NCI-H2081 (cell line): ENCODE results near the gene C16orf54.
"Not testable (repeated sequence)": the region's sequence is repeated elsewhere in the genome, so short reads cannot be mapped to it uniquely, and the experiment has no call there.

ENCODE experiments used
- DNase-seq, 2 experiments: peaks; one replicate each; lab custom pipeline; 2025; lab: John Stamatoyannopoulos, UW

C16orf54 gene

GRCh38 chr16:29739927-29740629 lies 5.7 kb downstream of the C16orf54 start:
- DNase-seq = not testable (repeated sequence)

DNA sequence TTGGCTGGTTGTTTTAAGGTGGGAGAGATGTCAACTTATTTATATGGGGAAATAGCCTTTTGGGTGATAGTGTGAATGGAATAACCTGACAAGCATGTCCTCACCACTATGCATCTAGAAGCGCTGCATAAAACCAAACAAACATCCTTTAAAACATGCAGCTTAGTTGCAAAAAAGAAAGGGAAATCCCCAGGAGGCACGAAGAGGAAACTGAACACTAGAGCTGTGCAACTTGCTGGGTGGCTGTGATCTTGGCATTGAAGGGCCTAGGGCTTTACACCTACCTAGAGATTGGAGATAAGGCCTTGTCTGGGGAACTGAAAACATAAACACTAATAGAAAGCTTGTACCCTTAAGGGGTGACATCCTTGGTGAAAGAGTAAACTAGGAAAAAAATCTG lies 7.3 kb downstream of the C16orf54 start:
- DNase-seq = no peak

GRCh38 chr16:29737713-29738112 lies 8.1 kb downstream of the C16orf54 start:
- no peak for DNase-seq

GRCh38 chr16:29736764-29737163 lies 9.0 kb downstream of the C16orf54 start:
- DNase-seq = no peak

DNA sequence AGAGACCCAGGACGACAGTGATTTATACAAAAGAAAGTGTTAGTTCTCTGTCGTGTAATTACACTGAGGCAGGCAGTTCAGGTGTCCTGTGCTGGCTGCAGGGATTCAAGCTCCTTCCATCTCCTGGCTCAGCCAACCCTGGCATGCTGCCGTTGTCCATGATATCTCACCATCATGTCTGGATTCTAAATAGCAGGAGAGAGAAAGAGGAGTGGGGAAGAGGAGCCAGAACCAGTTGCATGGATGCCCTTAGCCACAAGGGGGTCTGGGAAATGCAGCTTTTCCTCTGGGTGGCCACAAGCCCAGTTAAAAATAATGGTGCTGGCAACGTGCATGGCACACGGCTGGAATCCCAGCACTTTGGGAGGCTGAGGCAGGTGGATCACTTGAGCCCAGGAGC lies 9.7 kb downstream of the C16orf54 start:
- no peak for DNase-seq

DNA sequence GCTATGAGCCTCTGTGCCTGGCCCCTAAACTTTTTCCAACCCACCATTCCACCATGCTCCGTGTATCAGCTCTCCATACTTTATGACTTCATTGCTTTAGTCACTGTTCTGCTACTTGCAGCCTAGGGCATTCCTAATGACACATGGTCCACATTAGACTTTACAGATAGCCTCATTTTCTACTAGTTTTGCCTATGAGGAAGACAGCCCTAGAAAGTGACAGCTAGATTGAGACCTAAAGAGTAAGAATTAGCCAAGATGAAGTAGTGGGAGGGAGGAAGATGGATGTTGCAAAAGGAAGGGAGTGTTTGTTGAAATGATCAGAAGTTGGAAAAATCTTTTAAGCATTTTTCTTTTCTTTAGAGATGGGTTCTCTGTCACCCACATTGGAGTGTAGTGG lies 11.0 kb downstream of the C16orf54 start:
- DNase-seq = no peak

DNA sequence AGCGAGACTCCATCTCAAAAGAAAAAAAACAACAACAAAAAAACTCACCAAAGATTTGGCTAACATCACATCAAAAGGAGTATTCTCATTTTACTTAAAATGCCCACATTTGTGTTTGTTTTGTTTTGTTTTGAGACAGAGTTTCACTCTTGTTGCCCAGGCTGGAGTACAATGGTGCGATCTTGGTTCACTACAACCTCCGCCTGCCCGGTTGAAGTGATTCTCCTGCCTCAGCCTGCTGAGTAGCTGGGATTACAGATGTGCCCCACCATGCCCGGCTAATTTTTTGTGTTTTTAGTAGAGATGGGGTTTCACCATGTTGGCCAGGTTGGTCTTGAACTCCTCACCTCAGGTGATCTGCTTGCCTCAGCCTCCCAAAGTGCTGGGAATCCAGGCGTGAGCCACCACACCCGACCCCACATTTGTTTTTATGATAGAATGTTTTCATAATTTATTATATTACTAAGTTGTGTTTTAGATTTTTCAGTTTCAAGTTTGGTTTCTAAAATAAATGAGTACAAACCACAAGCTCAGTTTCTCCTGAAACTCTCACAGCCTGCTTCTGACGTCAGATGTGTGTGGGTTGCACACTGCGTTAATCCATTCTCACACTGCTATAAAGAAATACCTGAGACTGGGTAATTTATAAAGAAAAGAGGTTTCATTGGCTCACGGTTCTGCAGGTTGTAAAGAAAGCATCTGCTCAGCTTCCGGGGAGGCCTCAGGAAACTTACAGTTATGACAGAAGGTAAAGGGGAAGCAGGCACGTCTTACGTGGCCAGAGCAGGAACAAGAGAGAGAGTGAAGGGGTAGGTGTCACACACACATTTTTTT lies 13.8 kb downstream of the C16orf54 start:
- not testable (repeated sequence) for DNase-seq

DNA sequence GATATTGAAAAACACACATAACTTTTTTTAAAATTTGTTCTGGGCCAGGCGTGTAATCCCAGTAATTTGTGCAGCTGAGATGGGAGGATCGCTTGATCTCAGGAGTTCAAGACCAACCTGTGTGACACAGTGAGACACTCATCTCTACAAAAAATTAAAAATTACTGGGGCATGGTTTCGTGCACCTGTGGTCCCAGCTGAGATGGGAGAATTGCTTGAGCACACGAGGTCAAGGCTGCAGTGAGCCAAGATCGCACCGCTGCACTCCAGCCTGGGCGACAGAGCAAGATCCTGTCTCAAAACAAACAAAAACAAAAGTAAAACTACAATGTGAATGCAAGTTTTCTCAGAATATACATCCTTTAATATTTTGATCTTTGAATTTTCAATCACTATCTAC lies 15.1 kb downstream of the C16orf54 start:
- DNase-seq = no peak

DNA sequence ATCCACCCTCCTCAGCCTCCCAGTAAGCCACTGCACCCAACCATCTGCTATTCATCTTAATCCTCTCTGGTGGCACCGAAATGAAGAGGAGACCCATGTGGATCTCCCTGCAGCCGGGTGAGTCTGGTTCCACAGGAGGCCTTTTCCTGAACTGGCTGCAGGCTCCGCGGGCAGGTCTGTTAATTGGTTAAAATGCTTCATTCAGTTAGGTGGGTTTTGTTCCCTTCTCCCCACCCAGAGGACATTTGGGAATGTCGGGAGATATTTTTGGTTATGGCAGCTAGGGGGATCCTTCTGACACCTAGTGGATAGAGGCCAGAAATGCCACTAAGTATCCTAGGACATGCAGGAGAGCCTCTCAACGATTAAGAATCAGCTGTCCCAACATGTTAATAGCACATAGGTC lies 16.7 kb downstream of the C16orf54 start:
- DNase-seq = peak; percentile 42 to 45

GRCh38 chr16:29727452-29727851 lies 18.3 kb downstream of the C16orf54 start:
- DNase-seq = no peak

DNA sequence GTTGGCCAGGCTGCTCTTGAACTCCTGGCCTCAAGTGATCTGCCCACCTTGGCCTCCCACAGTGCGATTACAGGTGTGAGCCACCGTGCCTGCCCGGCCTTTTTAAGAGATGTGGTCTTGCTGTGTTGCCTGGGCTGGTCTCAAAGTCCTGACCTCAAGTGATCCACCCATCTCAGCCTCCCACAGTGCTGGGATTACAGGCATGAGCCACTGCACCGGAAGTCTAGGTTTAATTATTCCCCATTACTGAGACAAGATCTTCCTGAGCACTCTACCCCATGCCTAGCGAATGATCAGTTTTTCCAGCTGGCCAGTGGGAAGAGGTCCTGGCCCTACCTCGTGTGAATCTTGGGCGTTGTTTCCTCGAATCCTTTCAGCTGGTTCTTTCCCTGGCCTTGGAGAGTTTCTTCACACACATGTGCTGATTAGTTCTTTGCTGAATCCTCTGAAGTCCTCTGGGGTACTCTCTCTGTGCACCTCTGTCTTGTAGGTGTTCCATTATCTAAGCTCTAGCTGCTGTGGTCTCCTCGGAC lies 18.9 kb downstream of the C16orf54 start:
- DNase-seq = no peak

- peak in 1 of 2 experiments; percentile 48 for DNase-seq
Measured at GRCh38 chr16:29721167-29721879, 24.5 kb downstream of the C16orf54 start.

DNA sequence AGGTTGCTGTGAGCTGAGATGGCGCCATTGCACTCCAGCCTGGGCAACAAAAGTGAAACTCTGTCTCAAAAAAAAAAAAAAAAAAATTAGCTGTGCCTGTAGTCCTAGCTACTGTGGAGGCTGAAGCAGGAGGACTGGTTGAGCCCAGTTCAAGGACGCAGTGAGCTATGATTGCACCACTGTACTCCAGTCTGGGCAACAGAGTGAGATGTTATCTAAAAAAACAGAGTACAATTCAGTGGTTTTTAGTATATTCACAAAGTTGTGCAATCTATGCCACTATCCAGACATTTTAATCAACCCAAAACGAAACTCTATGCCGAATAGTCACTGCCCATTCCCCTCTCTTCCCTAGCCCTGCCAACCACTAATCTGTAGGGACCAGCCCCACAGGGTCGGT lies 25.1 kb downstream of the C16orf54 start:
- no peak for DNase-seq

GRCh38 chr16:29719063-29719462 lies 26.7 kb downstream of the C16orf54 start:
- no peak for DNase-seq

- DNase-seq = no peak
Measured at GRCh38 chr16:29717113-29717512, 28.7 kb downstream of the C16orf54 start.

- DNase-seq = no peak
Measured at GRCh38 chr16:29714972-29715371, 30.8 kb downstream of the C16orf54 start.

DNA sequence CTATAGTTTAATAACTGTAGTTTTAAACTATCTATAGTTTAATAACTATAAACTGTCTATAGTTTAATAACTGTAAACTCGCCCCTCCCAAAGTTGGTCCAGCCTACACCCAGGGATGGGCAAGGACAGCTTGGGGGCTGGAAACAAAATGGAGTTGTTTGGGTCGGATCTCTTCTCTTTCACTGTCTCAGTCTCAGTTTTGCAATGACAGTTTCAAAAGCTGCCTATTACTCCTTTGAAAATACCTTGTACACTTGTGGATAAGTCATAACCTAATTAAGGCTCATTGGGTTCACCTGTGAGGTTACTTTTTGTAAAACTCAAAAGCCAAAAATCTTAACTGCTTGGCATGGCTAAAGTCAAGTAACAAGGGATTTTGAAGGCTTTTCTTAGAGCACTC lies 31.4 kb downstream of the C16orf54 start:
- DNase-seq = no peak

GRCh38 chr16:29712809-29713208 lies 33.0 kb downstream of the C16orf54 start:
- DNase-seq = no peak

GRCh38 chr16:29710227-29711219 lies 35.3 kb downstream of the C16orf54 start:
- DNase-seq = peak in 1 of 2 experiments; percentile 8

DNA sequence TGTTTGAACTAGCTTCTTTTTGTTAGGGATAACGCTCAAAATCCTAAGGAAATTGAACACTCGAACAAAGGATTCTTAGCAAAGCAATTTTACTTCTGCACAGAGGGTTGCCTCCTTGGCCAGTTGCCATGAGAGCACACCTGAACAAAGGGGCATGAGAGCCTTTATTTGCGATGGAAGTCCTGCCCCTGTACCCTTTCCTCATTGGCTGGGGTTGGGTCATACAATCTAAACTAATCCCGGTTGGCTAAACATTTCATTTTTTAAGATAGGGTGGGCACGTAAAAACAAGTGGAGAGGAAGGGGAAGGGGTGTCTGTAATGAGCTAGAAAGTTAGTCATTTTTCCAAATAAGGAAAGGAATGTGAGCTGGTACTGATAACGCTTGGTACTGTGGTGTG lies 36.1 kb downstream of the C16orf54 start:
- not testable (repeated sequence) for DNase-seq

DNA sequence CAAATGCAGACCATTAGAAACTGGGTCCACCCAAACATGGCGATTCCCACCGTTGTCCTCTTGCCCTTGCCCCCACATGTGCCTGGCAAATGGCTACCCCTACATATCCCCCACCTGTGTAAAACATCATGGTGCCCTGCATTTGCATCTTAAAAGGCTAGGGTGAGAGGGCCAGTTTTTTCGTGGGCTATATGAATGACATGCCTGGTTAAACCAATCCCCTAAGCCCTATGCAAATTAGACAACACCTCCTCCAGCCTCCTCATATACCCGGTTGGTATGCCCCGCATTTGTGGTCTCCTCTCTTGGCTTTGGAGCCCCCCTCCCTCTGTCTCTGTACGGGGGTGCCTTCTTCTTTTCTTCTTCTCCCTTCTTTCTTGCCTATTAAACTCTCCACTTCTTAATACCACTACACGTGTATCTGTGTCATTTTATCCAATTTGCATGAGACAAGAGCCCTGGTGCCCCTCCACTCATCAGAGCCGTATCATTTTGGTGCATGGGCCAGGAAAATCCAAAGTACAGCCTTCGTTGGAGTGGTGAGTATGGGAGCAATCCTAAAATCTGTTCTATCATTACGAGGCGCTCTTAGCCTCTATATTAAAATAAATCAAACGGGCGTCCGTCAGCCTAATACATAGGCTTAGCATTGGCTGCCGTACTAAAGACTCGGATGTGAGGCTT lies 36.7 kb downstream of the C16orf54 start:
- no peak for DNase-seq
